Measurements from ENCODE around the gene RFTN2.
"Not testable (repeated sequence)": the region's sequence is repeated elsewhere in the genome, so short reads cannot be mapped to it uniquely, and the experiment has no call there.

The RFTN2 gene

DNA sequence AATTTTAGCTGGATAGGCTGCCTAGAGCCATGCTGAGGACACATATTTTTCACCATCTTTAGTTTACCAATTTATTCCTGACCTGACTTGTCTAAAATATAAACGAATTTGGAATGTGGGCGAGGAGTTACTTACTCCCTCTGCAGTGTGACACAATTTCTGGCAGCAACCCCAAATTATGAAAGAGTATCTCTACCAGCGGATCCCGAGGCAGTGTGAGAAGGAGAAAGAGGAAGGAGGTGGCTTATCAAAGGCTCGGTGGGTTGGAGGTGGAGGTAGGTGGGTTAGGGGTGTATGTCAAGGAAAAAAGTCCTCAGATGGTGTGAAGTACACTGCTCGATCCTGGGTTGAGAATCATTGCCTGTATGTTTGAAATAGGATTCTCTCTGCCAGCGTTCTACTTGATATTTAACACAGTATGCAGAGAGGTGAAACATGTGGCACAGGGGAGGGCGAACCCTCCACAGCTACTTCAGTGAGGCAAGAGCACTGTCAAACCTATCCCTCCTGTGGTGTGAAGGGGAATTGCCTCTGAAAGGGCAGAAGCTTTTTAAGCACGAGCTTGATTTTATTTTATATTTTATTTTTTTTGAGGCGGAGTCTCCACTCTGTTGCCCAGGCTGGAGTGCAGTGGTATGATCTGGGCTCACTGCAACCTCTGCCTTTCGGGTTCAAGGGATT lies 76.0 kb downstream of the RFTN2 start:
- no peak for DNase-seq

DNA sequence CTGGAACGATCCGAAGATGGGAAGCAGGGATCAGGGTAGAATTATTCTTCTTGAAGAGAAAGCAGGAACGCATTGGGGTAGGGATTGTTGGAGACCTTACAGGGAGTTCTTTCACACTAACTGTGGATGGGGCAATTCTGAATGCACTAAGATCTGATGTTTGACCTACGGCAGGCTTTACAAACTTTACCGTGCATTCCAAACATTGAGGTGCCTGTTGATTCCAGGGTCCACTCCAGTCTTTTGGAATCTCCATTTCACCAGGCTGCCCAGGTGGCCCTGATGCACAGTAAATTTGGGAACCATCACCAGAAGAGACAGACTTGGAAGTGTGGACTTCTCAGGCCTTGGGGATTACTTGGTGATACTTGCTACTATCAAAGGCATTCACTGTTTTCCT lies 76.9 kb downstream of the RFTN2 start:
- DNase-seq, result no peak

DNA sequence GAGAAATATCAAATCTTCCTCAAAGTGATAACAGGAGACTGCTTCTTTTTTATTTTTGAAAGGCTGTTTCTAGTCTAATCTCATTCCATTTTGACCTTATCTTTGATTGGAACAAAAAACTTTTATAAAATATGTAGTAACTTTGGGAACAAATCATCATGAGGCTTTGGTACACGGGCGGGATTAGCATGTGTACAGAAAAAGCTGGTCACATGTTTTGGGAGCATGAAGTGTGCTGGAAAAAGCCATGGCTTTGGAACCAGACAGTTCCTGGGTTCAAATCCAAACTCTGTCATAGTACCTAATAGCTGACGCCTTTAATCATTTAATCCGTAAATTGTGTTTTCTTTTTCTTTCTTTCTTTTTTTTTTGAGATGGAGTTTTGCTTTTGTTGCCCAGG lies 78.2 kb downstream of the RFTN2 start:
- no peak for DNase-seq

DNA sequence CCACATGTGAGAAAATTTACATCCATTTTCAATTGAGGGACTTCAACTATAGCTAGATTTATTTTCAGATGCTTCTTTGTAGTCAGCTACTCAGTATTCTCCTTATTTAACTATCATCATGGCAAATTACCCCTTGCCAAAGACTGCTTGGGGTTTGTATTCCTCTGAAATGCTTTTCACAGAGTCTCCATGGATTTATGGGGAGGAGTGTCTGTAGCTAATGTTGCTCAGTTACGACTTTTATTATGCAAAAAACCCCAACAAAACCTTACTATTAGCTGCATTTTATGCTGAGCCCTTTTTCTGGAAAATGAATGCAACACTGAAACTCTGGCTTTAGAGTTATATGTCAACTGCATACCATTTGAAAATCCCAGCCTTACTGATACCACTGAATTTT lies 78.6 kb downstream of the RFTN2 start:
- DNase-seq, result no peak

DNA sequence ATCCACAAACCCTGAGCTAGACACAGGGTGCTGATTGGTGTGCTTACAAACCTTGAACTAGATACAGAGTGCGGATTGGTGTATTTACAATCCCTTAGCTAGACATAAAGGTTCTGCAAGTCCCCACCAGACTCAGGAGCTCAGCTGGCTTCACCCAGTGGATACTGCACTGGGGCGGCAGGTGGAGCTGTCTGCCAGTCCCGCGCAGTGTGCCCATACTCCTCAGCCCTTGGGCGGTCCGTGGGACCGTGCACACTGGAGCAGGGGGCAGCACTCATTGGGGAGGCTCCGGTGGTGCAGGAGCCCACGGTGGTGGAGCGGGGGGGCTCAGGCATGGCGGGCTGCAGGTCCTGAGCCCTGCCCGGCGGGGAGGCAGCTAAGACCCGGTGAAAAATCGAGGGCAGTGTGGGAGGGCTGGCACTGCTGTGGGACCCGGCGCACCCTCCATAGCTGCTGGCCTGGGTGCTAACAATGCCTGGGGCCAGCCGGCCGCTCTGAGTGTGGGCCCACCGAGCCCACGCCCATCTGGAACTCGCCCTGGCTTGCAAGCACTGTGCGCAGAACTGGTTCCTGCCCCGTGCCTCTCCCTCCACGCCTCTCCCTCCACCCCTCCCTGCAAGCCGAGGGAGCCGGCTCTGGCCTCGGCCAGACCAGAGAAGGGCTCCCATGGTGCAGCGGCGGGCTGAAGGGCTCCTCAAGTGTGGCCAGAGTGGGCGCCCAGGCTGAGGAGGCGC lies 83.9 kb downstream of the RFTN2 start:
- DNase-seq, result no peak

DNA sequence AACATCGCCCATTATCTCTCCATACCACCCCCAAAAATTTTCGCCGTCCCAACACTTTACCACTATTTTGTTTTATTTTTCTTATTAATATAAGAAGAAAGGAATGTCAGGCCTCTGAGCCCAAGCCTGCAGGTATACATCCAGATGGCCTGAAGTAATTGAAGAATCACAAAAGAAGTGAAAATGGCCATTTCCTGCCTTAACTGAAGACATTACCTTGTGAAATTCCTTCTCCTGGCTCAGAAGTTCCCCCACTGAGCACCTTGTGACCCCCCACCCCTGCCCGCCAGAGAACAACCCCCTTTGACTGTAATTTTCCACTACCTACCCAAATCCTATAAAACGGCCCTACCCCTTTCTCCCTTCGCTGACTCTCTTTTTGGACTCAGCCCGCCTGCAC lies 88.1 kb downstream of the RFTN2 start:
- DNase-seq, result not testable (repeated sequence)

- not testable (repeated sequence) for DNase-seq
Observed at GRCh38 chr2:197580166-197580565, 95.2 kb downstream of the RFTN2 start.

DNA sequence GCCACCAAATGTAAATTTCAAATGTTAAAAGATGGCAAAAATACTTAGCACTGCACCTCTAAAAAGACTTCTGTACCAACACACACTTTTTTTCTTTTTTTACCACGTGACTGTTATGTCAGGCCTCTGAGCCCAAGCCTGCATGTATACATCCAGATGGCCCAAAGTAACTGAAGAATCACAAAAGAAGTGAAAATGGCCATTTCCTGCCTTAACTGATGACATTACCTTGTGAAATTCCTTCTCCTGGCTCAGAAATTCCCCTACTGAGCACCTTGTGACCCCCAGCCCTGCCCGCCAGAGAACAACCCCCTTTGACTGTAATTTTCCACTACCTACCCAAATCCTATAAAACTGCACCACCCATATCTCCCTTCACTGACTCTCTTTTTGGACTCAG lies 97.1 kb downstream of the RFTN2 start:
- DNase-seq, result not testable (repeated sequence)

DNA sequence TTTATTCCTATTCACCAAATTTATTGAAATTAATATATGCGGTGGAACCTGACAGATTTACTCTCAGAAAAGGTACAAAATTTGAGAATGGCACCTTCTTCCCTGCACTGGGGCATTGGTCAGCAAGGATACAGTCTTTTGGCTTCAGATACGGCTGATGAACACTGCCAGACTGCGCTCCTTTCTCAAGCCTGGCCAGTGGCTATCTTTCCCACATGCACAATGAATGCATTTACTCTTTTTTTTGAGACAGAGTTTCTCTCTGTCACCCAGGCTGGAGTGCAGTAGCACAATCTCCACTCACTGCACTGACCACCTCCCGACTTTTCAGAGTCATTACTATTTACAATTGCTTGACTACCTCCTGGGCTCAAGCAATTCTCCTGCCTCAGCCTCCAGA lies 97.9 kb downstream of the RFTN2 start:
- DNase-seq, result no peak

- DNase-seq, result no peak
Observed at GRCh38 chr2:197576631-197577030, 98.8 kb downstream of the RFTN2 start.

DNA sequence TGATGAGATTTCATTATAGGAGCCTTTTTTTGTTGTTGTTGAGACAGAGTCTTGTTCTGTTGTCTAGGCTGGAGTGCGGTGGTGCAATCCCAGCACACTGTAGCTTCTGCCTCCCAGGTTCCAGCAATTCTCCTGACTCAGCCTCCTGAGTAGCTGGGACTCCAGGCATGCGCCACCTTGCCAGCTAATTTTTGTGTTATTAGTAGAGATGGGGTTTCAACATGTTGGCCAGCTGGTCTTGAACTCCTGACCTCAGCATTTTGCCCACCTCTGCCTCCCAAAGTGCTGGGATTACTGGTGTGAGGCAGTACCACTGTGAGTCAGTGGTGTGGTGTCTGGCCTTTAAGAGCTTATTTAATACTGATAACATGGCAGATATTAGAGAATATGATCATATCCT lies 99.4 kb downstream of the RFTN2 start:
- no peak for DNase-seq

DNA sequence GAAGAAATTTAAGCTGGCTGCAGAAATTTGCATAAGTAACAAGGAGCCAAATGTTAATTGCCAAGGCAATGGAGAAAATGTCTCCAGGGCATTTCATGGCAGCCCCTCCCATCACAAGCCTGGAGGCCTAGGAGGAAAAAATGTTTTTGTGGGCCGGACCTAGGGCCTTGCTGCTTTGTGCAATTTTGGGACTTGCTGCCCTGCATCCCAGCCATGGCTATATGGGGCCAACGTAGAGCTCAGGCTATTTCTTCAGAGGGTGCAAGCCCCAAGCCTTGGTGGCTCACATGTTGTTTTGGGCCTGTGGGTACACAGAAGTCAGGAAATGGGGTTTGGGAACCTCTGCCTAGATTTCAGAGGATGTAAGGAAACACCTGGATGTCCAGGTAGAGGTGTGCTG lies 101.8 kb downstream of the RFTN2 start:
- no peak for DNase-seq

DNA sequence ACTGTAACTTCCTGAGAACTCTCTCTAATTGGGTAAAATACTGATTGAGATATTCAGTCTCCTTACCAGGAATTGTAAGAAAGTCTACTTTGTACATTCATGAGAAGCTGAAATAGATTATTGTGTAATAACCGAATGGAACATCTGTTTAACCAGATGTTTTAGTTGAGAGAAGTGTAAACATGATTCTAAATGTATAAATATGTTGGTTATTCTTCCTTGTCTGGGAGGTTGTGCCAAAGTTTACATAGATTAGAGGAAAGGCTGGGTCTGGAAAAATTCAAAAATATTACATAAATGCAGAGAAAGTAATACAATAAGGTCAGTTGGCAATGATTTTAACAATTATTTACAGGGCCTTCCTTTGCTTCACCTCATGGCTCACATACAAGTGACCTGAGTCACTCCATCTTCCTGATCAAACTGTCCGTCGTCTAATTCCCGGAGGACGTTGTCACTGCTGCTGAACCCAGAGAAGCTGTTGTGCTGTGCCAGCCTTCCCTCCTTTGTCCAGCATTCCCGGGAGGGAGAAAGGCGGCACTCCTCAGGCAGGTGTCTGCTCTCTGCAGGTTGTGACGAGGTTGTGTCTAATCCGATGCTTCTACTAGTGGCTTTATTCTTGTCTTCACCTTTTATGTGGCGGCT lies 103.6 kb downstream of the RFTN2 start:
- DNase-seq, result no peak

GRCh38 chr2:197560146-197560665 lies 115.2 kb downstream of the RFTN2 start:
- no peak for DNase-seq

- DNase-seq, result no peak
Observed at GRCh38 chr2:197559681-197560080, 115.7 kb downstream of the RFTN2 start.

DNA sequence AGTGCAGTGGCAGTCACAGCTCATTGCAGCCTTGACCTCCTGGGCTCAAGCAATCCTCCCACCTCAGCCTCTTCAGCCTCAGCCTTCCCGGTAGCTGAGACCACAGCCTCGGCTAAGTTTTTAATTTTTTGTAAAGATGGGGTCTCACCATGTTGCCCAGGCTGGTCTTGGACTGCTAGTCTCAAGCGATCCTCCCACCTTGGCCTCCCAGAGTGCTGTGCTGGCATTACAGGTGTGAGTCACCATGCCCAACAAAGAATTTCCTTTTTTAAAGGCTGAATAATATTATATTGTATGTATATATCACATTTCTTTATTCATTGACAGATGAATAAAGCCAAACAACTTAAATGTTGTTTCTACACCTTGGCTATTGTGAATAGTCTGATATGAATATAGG lies 117.0 kb downstream of the RFTN2 start:
- no peak for DNase-seq

DNA sequence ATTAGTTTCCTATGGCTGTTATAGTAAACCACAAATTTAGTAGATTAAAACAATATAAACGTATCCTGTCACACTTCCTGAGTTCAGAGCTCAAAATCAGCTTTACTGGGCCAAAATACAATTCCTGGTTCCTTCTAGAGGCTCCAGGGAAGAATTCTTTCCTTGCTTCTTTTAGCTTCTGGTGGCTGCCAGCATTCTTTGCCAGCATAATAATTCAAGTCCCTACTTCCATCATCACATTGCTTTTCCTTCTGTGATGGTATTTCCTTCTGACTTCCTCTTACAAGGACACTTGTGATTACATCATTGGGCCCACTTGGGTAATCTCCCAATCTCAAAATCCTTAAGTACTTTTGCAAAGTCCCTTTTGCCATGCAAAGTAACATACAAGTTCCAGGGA lies 118.9 kb downstream of the RFTN2 start:
- DNase-seq, result no peak

GRCh38 chr2:197555467-197555866 lies 119.9 kb downstream of the RFTN2 start:
- DNase-seq, result no peak

- DNase-seq, result not testable (repeated sequence)
Observed at GRCh38 chr2:197551260-197551659, 124.1 kb downstream of the RFTN2 start.

GRCh38 chr2:197548582-197548981 lies 126.8 kb downstream of the RFTN2 start:
- no peak for DNase-seq

- DNase-seq, result no peak
Observed at GRCh38 chr2:197547163-197547900, 128.1 kb downstream of the RFTN2 start.

DNA sequence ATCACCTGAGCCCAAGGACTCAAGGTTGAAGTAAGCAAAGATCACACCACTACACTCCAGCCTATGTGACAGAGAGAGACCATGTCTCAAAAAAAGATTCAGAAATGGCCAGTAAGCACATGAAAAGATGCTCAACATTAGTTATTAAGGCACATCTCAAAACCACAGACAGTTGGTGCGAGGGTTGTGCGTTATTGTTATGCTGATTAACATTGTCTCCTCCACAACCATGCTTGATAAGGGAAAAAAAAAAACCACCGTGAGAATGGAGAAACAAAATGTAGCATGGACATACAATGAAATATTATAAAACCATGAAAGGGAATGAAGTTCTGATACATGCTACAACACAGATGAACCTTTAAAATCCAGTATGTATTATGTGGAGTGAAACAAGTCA lies 132.2 kb downstream of the RFTN2 start:
- DNase-seq, result no peak

DNA sequence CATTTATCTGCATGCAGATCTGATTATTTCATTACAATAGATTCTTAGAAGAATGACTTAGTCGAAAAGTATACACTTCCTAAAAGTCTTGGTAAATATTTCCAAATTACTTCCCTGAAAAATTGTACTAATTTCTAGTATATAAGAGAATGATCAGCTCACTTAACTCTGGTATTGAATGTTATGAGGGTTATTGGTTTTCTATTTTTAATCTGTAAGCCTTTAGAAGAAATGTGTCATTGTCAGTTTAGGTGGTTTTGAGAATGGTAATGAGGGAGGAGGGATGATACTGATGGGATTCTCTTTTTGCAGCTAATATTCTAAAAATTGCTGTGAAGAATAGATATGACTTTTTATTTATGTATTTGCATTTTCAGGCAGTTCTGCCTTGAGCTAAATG lies 135.7 kb downstream of the RFTN2 start:
- DNase-seq, result no peak

All from COR-L47 (cell line).